ENCODE data around the gene KPNA4. TPM values are rescaled to one million over a fixed set of nuclear protein-coding genes. Genes with fewer than 3 reads are reported as not detected.
"Not testable (repeated sequence)": the region's sequence is repeated elsewhere in the genome, so short reads cannot be mapped to it uniquely, and the experiment has no call there.

The KPNA4 gene
- total RNA-seq, 6 experiments from 2014 or later: 14.4 to 32.5 (median 18.9) TPM

GRCh38 chr3:160459450-160459970 lies 105.9 kb downstream of the KPNA4 start:
- Histone ChIP-seq H3K4me3 (no peak overlapping the region), H3K36me3 (no peaks in the 10 kb centered on the region), H3K9me3 (no peaks in the 10 kb centered on the region), H3K27me3 (no peaks in the 10 kb centered on the region), H3K4me1 (no peaks in the 10 kb centered on the region), H3K27ac (no peak overlapping the region)
- 84% methylated on average over 8 of the region's 9 CpGs for WGBS (ENCODE audit: insufficient coverage, low coverage, low lambda C conversion rate, missing lambda C conversion rate)
- TF ChIP-seq CTCF (IDR thresholded peaks at IDR 0.05): no peak
- no peak for TF ChIP-seq POLR2A (IDR thresholded peaks at IDR 0.05)
- no peak for DNase-seq
- intact Hi-C loops (cut with DNase I): no loop called here
- ATAC-seq: no peak

GRCh38 chr3:160458151-160458550 lies 107.2 kb downstream of the KPNA4 start:
- Histone ChIP-seq H3K4me1 (no peaks in the 10 kb centered on the region), H3K36me3 (no peaks in the 10 kb centered on the region), H3K4me3 (no peak overlapping the region), H3K9me3 (no peaks in the 10 kb centered on the region), H3K27ac (no peak overlapping the region), H3K27me3 (no peaks in the 10 kb centered on the region)
- WGBS (ENCODE audit: insufficient coverage, low coverage, low lambda C conversion rate, missing lambda C conversion rate): 59% methylated on average over 3 of the region's 4 CpGs
- intact Hi-C loops (cut with DNase I): no loop called here
- ATAC-seq (no peak), DNase-seq (no peak)
- TF ChIP-seq POLR2A (IDR thresholded peaks at IDR 0.05) (no peak), CTCF (IDR thresholded peaks at IDR 0.05) (no peak)

- H3K4me3 ChIP-seq: no peak overlapping the region
- DNase-seq (no peak), ATAC-seq (no peak)
- no peak overlapping the region for H3K27ac ChIP-seq
- no peaks in the 10 kb centered on the region for H3K36me3 ChIP-seq
- no peaks in the 10 kb centered on the region for H3K4me1 ChIP-seq
- no peaks in the 10 kb centered on the region for H3K27me3 ChIP-seq
- TF ChIP-seq CTCF (IDR thresholded peaks at IDR 0.05): no peak
- no peak for TF ChIP-seq POLR2A (IDR thresholded peaks at IDR 0.05)
- intact Hi-C loops (cut with DNase I): no loop called here
- no peaks in the 10 kb centered on the region for H3K9me3 ChIP-seq
- 90% methylated on average over 3 of the region's 3 CpGs for WGBS (ENCODE audit: insufficient coverage, low coverage, low lambda C conversion rate, missing lambda C conversion rate)
Observed at GRCh38 chr3:160455846-160456245, 109.5 kb downstream of the KPNA4 start.

- intact Hi-C loops (cut with DNase I): no loop called here
- TF ChIP-seq POLR2A (IDR thresholded peaks at IDR 0.05) (no peak), CTCF (IDR thresholded peaks at IDR 0.05) (no peak)
- Histone ChIP-seq H3K4me3 (no peak overlapping the region), H3K4me1 (peaks cover 0 to 2% (median 0%) of the 10 kb centered on the region in 4 donors), H3K9me3 (no peaks in the 10 kb centered on the region), H3K27me3 (no peaks in the 10 kb centered on the region), H3K36me3 (no peaks in the 10 kb centered on the region), H3K27ac (no peak overlapping the region)
- DNase-seq (no peak), ATAC-seq (no peak)
- WGBS (ENCODE audit: insufficient coverage, low coverage, low lambda C conversion rate, missing lambda C conversion rate): 100% methylated on average over 1 of the region's 1 CpG
Observed at GRCh38 chr3:160454995-160455394, 110.4 kb downstream of the KPNA4 start.

GRCh38 chr3:160452251-160452650 lies 113.1 kb downstream of the KPNA4 start:
- DNase-seq; H3K4me1 ChIP-seq; intact Hi-C loops (cut with DNase I); ATAC-seq; H3K4me3 ChIP-seq; H3K27ac ChIP-seq; H3K9me3 ChIP-seq; H3K27me3 ChIP-seq; H3K36me3 ChIP-seq: not testable (repeated sequence)
- 99% methylated on average over 11 of the region's 19 CpGs for WGBS (ENCODE audit: insufficient coverage, low coverage, low lambda C conversion rate, missing lambda C conversion rate)
